BE2C (cell line): ENCODE measurements around the gene OR2Z1. TPM values are rescaled to one million over a fixed set of nuclear protein-coding genes. Genes with fewer than 3 reads are reported as not detected.

Source experiments
- DNase-seq: peaks from one replicate; pipeline ENCODE4 v3.0.0-alpha.2; 2020
- H3K27me3 ChIP-seq: fragments of 250-450 bp; sonication (Bioruptor Pico); 2 replicates; pipeline ENCODE4 v1.5.1; 2020; ENCODE audit warnings: mild to moderate bottlenecking
- H3K36me3 ChIP-seq: fragments of 250-450 bp; sonication (Bioruptor Pico); 2 replicates; pipeline ENCODE4 v1.5.1; 2020; ENCODE audit warnings: mild to moderate bottlenecking
- H3K4me1 ChIP-seq: fragments of 250-450 bp; sonication (Bioruptor Pico); 2 replicates; pipeline ENCODE4 v1.5.1; 2020
- H3K4me3 ChIP-seq: 2 replicates; pipeline ENCODE4 v1.5.1; 2011; ENCODE audit warnings: low read depth, low read length
- H3K9me3 ChIP-seq: fragments of 250-450 bp; sonication (Bioruptor Pico); 2 replicates; pipeline ENCODE4 v1.5.1; 2020
- polyA plus RNA-seq: library from polyadenylated mRNA; unstranded; fragments of >200 nt; gene quantifications from one replicate; pipeline ENCODE4 v1.2.1, GENCODE V29; 2012; ENCODE audit warnings: low read depth, missing spikeins; ENCODE audit not compliant: insufficient read length, insufficient read depth
- TF ChIP-seq, protein P1 (sequence below): IDR thresholded peaks from 2 replicates; pipeline ENCODE4 v1.5.1; 2012; ENCODE audit warnings: mild to moderate bottlenecking, low read depth, low read length

OR2Z1 gene, protein sequence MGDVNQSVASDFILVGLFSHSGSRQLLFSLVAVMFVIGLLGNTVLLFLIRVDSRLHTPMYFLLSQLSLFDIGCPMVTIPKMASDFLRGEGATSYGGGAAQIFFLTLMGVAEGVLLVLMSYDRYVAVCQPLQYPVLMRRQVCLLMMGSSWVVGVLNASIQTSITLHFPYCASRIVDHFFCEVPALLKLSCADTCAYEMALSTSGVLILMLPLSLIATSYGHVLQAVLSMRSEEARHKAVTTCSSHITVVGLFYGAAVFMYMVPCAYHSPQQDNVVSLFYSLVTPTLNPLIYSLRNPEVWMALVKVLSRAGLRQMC
- not detected for polyA plus RNA-seq

DNA sequence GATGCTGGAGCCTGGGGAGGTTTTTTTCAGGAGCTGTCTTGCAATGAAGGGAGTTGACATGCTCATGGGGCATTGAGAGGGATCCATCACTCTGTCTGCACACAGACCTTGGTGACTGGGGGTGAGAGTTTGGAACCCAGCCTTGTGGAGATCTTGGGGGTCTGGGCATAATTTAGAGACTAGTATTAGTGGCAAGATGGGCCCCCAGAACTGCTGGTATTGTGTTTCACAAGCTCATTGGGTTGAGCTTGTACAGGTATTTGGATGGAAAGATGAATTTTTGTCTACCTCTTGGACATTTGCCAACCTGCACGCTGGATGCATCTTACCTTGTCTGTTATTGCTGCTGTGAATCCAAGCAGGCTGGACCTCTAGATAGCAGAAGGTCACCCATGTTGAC is at the start of gene OR2Z1:
TSS of gene OR2Z1 (plus strand) at position 301 of the 400 bp plus-strand sequence. CDS start 9,395 bp downstream, outside the sequence.
- no peak within 1 kb of the TSS for H3K4me3 ChIP-seq
- no peaks in the 10 kb centered on the region for H3K27me3 ChIP-seq
- no peaks in the 10 kb centered on the region for H3K36me3 ChIP-seq
- no peaks in the 10 kb centered on the region for H3K4me1 ChIP-seq
- DNase-seq = no peak
- TF ChIP-seq, protein P1, sequence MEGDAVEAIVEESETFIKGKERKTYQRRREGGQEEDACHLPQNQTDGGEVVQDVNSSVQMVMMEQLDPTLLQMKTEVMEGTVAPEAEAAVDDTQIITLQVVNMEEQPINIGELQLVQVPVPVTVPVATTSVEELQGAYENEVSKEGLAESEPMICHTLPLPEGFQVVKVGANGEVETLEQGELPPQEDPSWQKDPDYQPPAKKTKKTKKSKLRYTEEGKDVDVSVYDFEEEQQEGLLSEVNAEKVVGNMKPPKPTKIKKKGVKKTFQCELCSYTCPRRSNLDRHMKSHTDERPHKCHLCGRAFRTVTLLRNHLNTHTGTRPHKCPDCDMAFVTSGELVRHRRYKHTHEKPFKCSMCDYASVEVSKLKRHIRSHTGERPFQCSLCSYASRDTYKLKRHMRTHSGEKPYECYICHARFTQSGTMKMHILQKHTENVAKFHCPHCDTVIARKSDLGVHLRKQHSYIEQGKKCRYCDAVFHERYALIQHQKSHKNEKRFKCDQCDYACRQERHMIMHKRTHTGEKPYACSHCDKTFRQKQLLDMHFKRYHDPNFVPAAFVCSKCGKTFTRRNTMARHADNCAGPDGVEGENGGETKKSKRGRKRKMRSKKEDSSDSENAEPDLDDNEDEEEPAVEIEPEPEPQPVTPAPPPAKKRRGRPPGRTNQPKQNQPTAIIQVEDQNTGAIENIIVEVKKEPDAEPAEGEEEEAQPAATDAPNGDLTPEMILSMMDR = no peak
- no peaks in the 10 kb centered on the region for H3K9me3 ChIP-seq

DNA sequence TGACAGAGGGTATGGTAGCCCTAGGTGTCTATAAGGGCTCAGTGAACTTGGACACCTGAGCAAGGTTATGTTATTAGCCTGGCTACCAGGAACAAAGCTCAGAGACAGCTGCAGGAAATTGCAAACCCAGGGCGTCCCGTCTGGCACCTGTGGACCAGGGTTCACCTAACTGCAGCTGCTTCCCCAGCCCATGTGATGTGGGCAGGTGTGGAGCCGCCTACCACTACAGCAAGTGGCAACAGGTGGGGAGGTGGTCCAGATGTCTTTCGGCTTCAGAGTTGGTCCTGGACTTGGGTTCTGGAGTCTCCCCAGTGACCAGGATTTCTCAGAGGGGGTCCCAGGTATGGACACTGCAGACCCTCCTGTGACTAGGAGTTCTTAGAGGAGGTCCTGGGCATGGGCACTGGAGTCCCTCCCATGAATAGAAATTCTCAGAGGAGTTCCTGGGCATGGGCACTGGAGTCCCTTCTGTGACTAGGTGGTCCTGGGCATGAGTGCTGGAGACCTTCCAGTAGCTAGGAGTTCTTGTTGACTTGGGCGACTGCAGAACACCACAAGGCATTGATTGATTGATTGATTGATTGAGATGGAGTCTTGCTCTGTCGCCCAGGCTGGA is 48.0 kb upstream of the OR2Z1 start:
- Histone ChIP-seq H3K9me3 (no peaks in the 10 kb centered on the region), H3K36me3 (no peaks in the 10 kb centered on the region), H3K4me1 (no peaks in the 10 kb centered on the region), H3K27me3 (no peaks in the 10 kb centered on the region), H3K4me3 (no peak overlapping the region)
- DNase-seq = no peak
- TF ChIP-seq, protein P1 = no peak

DNA sequence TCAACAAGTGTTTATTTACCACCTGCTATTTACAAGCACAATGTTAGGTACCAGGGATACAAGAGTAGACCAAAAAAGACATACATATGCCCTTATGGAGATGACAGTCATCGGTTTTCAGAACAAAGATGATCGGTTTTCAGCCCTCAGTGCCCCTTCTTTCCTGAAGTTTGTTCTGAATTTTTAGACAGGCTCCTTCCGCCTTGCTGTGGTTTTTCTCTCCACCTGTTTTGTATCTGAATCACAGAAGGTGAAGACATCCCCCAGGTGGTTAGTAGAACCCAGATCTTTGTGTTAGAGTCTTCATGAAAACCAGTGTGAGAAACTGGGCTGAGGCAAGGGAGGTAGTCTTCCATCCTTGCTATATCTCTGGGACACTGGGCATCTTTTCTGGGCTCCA is 46.4 kb upstream of the OR2Z1 start:
- DNase-seq = no peak
- no peaks in the 10 kb centered on the region for H3K27me3 ChIP-seq
- TF ChIP-seq, protein P1 = no peak
- H3K4me3 ChIP-seq = no peak overlapping the region
- no peaks in the 10 kb centered on the region for H3K9me3 ChIP-seq
- no peaks in the 10 kb centered on the region for H3K4me1 ChIP-seq
- H3K36me3 ChIP-seq = no peaks in the 10 kb centered on the region

DNA sequence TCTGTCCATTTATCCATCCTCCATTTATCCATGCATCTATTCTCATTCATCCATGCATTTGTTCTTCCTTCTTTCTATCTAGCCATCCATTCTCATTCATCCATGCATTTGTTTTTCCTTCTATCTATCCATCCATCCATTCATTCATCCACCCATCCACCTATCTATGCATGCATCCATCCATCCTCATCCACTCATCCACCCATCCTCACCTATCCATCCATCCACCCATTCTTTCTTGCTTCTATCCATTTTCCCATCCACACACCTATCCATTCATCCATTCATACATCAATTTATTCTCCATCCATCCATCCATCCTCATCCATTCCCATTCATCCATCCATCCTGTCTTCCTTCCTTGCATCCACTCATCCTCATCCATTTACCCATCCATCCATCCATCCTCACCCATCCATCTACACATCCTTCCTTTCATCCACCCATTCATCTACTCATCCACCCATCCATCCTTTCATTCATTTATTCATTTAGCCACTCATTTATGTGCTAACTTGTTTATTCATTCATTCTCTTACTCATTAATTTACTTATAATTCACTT is 43.1 kb upstream of the OR2Z1 start:
- no peak for DNase-seq
- TF ChIP-seq, protein P1 = no peak
- no peaks in the 10 kb centered on the region for H3K4me1 ChIP-seq
- no peaks in the 10 kb centered on the region for H3K9me3 ChIP-seq
- no peak overlapping the region for H3K4me3 ChIP-seq
- no peaks in the 10 kb centered on the region for H3K36me3 ChIP-seq
- H3K27me3 ChIP-seq = no peaks in the 10 kb centered on the region

DNA sequence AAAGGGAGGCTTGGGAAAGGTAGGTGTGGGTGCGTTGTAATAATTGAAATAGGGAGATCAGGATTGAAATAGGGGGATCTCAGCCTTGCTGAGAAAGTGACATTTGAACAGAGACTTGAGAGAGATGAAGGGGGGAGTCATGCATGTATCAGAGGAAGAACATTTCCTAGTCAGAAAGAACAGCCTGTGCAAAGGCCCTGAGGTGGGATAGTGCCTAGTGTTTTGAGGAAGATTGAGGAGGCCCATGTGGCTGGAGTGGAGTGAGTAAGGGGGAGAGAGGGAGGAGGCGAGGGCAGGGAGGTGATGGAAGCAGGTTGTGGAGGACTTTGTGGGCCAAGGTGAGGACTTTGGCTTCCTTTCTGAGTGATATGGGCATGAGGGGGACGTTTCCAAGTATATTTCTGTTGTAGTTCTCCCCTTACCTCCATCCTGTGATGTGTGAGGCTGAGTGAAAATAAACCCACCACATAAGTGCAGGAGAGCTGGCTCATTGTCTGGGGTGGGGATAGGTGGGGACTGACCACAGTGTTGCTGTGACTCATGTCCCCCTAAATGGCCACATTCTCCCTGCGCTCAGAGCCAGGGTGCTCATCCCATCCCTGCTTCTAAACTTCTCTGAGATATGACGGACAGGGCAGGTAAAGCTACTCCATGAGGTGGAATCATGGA is 40.6 kb upstream of the OR2Z1 start:
- TF ChIP-seq, protein P1 = no peak
- Histone ChIP-seq H3K27me3 (no peaks in the 10 kb centered on the region), H3K4me1 (no peaks in the 10 kb centered on the region), H3K36me3 (no peaks in the 10 kb centered on the region), H3K4me3 (no peak overlapping the region), H3K9me3 (no peaks in the 10 kb centered on the region)
- no peak for DNase-seq
